ENCODE data around the gene BARHL2.

DNA sequence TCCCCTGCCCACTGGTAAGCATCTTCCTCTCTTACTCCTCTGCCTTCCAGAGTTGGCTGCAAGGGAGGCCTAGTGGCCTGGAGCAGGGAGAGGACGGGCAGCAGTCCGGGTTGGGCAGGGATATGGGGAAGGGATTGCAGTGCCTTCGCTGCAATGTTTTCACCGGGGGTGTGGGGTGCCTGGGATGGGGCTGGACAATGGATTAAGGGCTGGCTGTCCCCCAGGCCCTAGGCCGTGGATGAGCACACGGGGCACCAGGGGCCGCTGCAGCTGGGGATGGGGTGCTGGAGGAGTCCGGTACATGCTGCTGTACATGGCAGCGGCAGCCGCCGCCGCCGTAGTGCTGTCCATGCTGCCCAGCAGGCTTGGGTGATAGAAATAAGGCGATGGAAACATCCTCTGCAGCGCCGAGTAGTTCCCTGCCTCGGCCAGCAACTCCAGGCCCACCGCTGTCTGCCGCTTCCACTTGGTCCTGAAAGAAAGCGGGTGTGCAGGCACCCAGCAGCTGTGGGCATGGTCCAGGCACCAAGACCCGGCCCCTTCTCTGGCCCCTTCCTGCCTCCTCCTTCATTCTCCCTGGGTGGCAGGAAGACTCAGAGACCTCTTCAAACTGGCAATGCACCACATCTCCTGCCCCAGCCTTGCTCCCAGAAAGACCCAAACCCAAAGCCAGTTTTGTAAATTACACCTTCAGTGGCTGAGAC lies 4.8 kb downstream of the BARHL2 start:
- no peak for TF ChIP-seq CTCF (IDR thresholded peaks at IDR 0.05; ENCODE audit: low read length)
- TF ChIP-seq EZH2 (optimal IDR thresholded peaks at IDR 0.05; ENCODE audit: low read depth, low read length), result no peak
- TF ChIP-seq EZH2phosphoT487 (IDR thresholded peaks at IDR 0.05; ENCODE audit: low read length), result no peak
